Duodenal mucosa (tissue), 2 donors: ENCODE data around the gene ZNF451.
A peak's percentile ranks its signal among the peaks of the same experiment; 100 is the strongest.

Experiments used
- H3K27ac ChIP-seq: one replicate; pipeline ENCODE4 v1.7.0; 2013; ENCODE audit warnings: low read depth, low read length
- H3K27me3 ChIP-seq, 2 donors: one replicate each; pipeline ENCODE4 v1.7.0; 2013; ENCODE audit warnings: low read length in 2 of 2, control low read depth in 1 of 2; ENCODE audit not compliant: insufficient read depth in 2 of 2, control insufficient read depth in 1 of 2
- H3K36me3 ChIP-seq, 2 donors: one replicate each; pipeline ENCODE4 v1.7.0; 2013; ENCODE audit warnings: low read length in 2 of 2, control low read depth in 1 of 2; ENCODE audit not compliant: insufficient read depth in 2 of 2, control insufficient read depth in 1 of 2
- H3K4me1 ChIP-seq, 2 donors: one replicate each; pipeline ENCODE4 v1.7.0; 2013; ENCODE audit warnings: low read length in 2 of 2, control low read depth in 1 of 2; ENCODE audit not compliant: insufficient read depth in 2 of 2, control insufficient read depth in 1 of 2
- H3K4me3 ChIP-seq, 2 donors: one replicate each; pipeline ENCODE4 v1.7.0; 2013; ENCODE audit warnings: low read length in 2 of 2, low read depth in 1 of 2
- H3K9ac ChIP-seq, 2 donors: one replicate each; pipeline ENCODE4 v1.7.0; 2013; ENCODE audit warnings: low read length in 2 of 2, low read depth in 1 of 2
- H3K9me3 ChIP-seq, 2 donors: one replicate each; pipeline ENCODE4 v1.7.0; 2013; ENCODE audit warnings: low read length in 2 of 2, control low read depth in 1 of 2; ENCODE audit not compliant: control insufficient read depth in 1 of 2

Gene ZNF451

GRCh38 chr6:57069228-57069627 is 20.8 kb upstream of the ZNF451 start:
- H3K27ac ChIP-seq = no peak overlapping the region
- no peaks in the 10 kb centered on the region for H3K9me3 ChIP-seq
- no peak overlapping the region for H3K9ac ChIP-seq
- no peak overlapping the region for H3K4me3 ChIP-seq
- no peaks in the 10 kb centered on the region for H3K27me3 ChIP-seq
- no peaks in the 10 kb centered on the region for H3K4me1 ChIP-seq
- H3K36me3 ChIP-seq = peaks cover 0 to 4% of the 10 kb centered on the region in 2 donors

GRCh38 chr6:57069920-57070331 is 20.1 kb upstream of the ZNF451 start:
- no peak overlapping the region for H3K4me3 ChIP-seq
- no peaks in the 10 kb centered on the region for H3K27me3 ChIP-seq
- H3K27ac ChIP-seq = no peak overlapping the region
- no peaks in the 10 kb centered on the region for H3K9me3 ChIP-seq
- no peaks in the 10 kb centered on the region for H3K4me1 ChIP-seq
- peaks cover 0 to under 1% of the 10 kb centered on the region in 2 donors for H3K36me3 ChIP-seq
- no peak overlapping the region for H3K9ac ChIP-seq

- no peak overlapping the region for H3K27ac ChIP-seq
Measured at GRCh38 chr6:57072108-57072507, 17.9 kb upstream of the ZNF451 start.

GRCh38 chr6:57074383-57074782 is 15.6 kb upstream of the ZNF451 start:
- Histone ChIP-seq H3K27ac (no peak overlapping the region), H3K9ac (no peak overlapping the region), H3K9me3 (no peaks in the 10 kb centered on the region), H3K36me3 (no peaks in the 10 kb centered on the region), H3K4me3 (no peak overlapping the region), H3K27me3 (no peaks in the 10 kb centered on the region), H3K4me1 (no peaks in the 10 kb centered on the region)

More at GRCh38 chr6:57072108-57072507, 17.9 kb upstream of the ZNF451 start:
- H3K36me3 ChIP-seq = no peaks in the 10 kb centered on the region
- no peak overlapping the region for H3K4me3 ChIP-seq
- H3K9me3 ChIP-seq = no peaks in the 10 kb centered on the region
- no peaks in the 10 kb centered on the region for H3K27me3 ChIP-seq
- H3K4me1 ChIP-seq = no peaks in the 10 kb centered on the region
- H3K9ac ChIP-seq = no peak overlapping the region

- Histone ChIP-seq H3K36me3 (no peaks in the 10 kb centered on the region), H3K27ac (no peak overlapping the region), H3K9me3 (no peaks in the 10 kb centered on the region), H3K4me1 (no peaks in the 10 kb centered on the region), H3K4me3 (no peak overlapping the region), H3K27me3 (no peaks in the 10 kb centered on the region), H3K9ac (no peak overlapping the region)
Measured at GRCh38 chr6:57075092-57075491, 14.9 kb upstream of the ZNF451 start.

- Histone ChIP-seq H3K27me3 (no peaks in the 10 kb centered on the region), H3K9ac (no peak overlapping the region)
Measured at GRCh38 chr6:57078531-57079207, 11.3 kb upstream of the ZNF451 start.

GRCh38 chr6:57085471-57085870 is 4.5 kb upstream of the ZNF451 start:
- Histone ChIP-seq H3K9me3 (no peaks in the 10 kb centered on the region), H3K4me3 (no peak overlapping the region), H3K9ac (no peak overlapping the region), H3K27me3 (no peaks in the 10 kb centered on the region), H3K27ac (no peak overlapping the region), H3K36me3 (no peaks in the 10 kb centered on the region), H3K4me1 (peaks cover 5 to 6% of the 10 kb centered on the region in 2 donors)

More at GRCh38 chr6:57078531-57079207, 11.3 kb upstream of the ZNF451 start:
- no peak overlapping the region for H3K4me3 ChIP-seq
- H3K9me3 ChIP-seq = no peaks in the 10 kb centered on the region
- H3K4me1 ChIP-seq = no peaks in the 10 kb centered on the region
- H3K36me3 ChIP-seq = no peaks in the 10 kb centered on the region
- H3K27ac ChIP-seq = no peak overlapping the region

GRCh38 chr6:57086843-57087242 is 3.1 kb upstream of the ZNF451 start:
- no peak overlapping the region for H3K27ac ChIP-seq
- no peaks in the 10 kb centered on the region for H3K36me3 ChIP-seq
- H3K9ac ChIP-seq = no peak overlapping the region
- no peaks in the 10 kb centered on the region for H3K9me3 ChIP-seq
- peaks cover 10 to 11% of the 10 kb centered on the region in 2 donors for H3K4me1 ChIP-seq
- no peaks in the 10 kb centered on the region for H3K27me3 ChIP-seq
- H3K4me3 ChIP-seq = no peak overlapping the region

GRCh38 chr6:57087916-57088315 is 2.1 kb upstream of the ZNF451 start:
- H3K36me3 ChIP-seq = no peaks in the 10 kb centered on the region
- no peaks in the 10 kb centered on the region for H3K27me3 ChIP-seq
- peaks cover 17 to 19% of the 10 kb centered on the region in 2 donors for H3K4me1 ChIP-seq
- H3K9me3 ChIP-seq = no peaks in the 10 kb centered on the region
- no peak overlapping the region for H3K27ac ChIP-seq
- H3K9ac ChIP-seq = no peak overlapping the region
- no peak overlapping the region for H3K4me3 ChIP-seq

GRCh38 chr6:57089265-57089664 is 723 bp upstream of the ZNF451 start:
- peak overlapping the region in 1 of 2 donors; percentile 60 for H3K9ac ChIP-seq
- H3K4me1 ChIP-seq = peaks cover 17 to 19% of the 10 kb centered on the region in 2 donors
- H3K27me3 ChIP-seq = no peaks in the 10 kb centered on the region
- no peaks in the 10 kb centered on the region for H3K9me3 ChIP-seq
- H3K36me3 ChIP-seq = no peaks in the 10 kb centered on the region
- H3K4me3 ChIP-seq = peak overlapping the region; percentile 67 to 77
- no peak overlapping the region for H3K27ac ChIP-seq
